Endothelial cell of umbilical vein (primary cell): ENCODE measurements around the gene RIGI. TPM values are rescaled to one million over a fixed set of nuclear protein-coding genes. Genes with fewer than 3 reads are reported as not detected.

Experiments
- BruUV-seq: library from RNA; stranded (reverse); fragments of 400-500 nt; replicated peaks from 2 replicates; lab custom pipeline; 2021; lab: Mats Ljungman, UMichigan
- CTCF ChIA-PET: fragments of 300-600, 350-600 bp; sonication (Branson Sonifier 250); formaldehyde crosslinking; loops from one replicate; lab custom pipeline; 2021; ENCODE audit warnings: antibody characterized with exemption, inconsistent platforms; lab: Charles Lee
- POLR2A ChIA-PET: fragments of 300-600, 350-600 bp; sonication (Branson Sonifier 250); formaldehyde crosslinking; loops from one replicate; lab custom pipeline; 2021; ENCODE audit warnings: antibody characterized with exemption, inconsistent platforms; lab: Charles Lee
- DNase-seq: peaks from one replicate; pipeline ENCODE4 v3.0.0-alpha.2; 2011; ENCODE audit warnings: low read depth, low spot score
- FAIRE-seq: peaks from 2 replicates; lab custom pipeline; 2011; peaks lifted over from hg19 to GRCh38; lab: Jason Lieb, UNC
- H2AFZ ChIP-seq: 2 replicates; pipeline ENCODE4 v1.6.0; 2012; ENCODE audit warnings: low read depth, low read length, control low read depth, inconsistent platforms
- H3K27ac ChIP-seq: 2 replicates; pipeline ENCODE4 v1.5.1; 2011; ENCODE audit warnings: low read depth, mild to moderate bottlenecking, control low read depth, low read length, moderate library complexity; ENCODE audit not compliant: insufficient read depth
- H3K27me3 ChIP-seq, 2 experiments: 2 replicates each; pipeline versions ENCODE4 v1.6.0 to v1.6.1; 2011; ENCODE audit warnings: low read length in 2 of 2, mixed read lengths in 1 of 2; ENCODE audit not compliant: control insufficient read depth in 2 of 2, insufficient read depth in 2 of 2
- H3K36me3 ChIP-seq, 2 experiments: 2 replicates in 1 of 2; 3 replicates in 1 of 2; pipeline ENCODE4 v1.5.1; 2011; ENCODE audit warnings: low read length in 2 of 2, mild to moderate bottlenecking in 1 of 2, moderate library complexity in 1 of 2; ENCODE audit not compliant: control insufficient read depth in 2 of 2, insufficient read depth in 2 of 2; ENCODE audit errors: extremely low read depth in 1 of 2
- H3K4me1 ChIP-seq: 3 replicates; pipeline ENCODE4 v1.5.1; 2011; ENCODE audit warnings: mild to moderate bottlenecking, low read length; ENCODE audit not compliant: control insufficient read depth, insufficient read depth; ENCODE audit errors: extremely low read depth
- H3K4me2 ChIP-seq: 2 replicates; pipeline ENCODE4 v1.6.1; 2011; ENCODE audit warnings: low read length, control low read depth, mixed read lengths; ENCODE audit not compliant: insufficient read depth
- H3K4me3 ChIP-seq, 3 experiments: fragments of 200-600 bp in 1 of 3; sonication (generic), shearing (Covaris generic) in 1 of 3; replicated peaks in 1 of 3; 2 replicates each; pipeline ENCODE4 v1.5.1; 2011 to 2016; ENCODE audit warnings: control low read depth in 3 of 3, low read length in 3 of 3, mild to moderate bottlenecking in 2 of 3, inconsistent platforms in 1 of 3, low read depth in 1 of 3, moderate library complexity in 1 of 3; ENCODE audit not compliant: insufficient read depth in 1 of 3
- H3K79me2 ChIP-seq: 2 replicates; pipeline ENCODE4 v1.6.0; 2012; ENCODE audit warnings: low read length, inconsistent platforms; ENCODE audit not compliant: control insufficient read depth, insufficient read depth
- H3K9ac ChIP-seq: replicated peaks from 2 replicates; pipeline ENCODE3; 2011; ENCODE audit warnings: low read length, control low read depth; ENCODE audit not compliant: insufficient read depth; ENCODE audit errors: extremely low read depth
- H3K9me1 ChIP-seq: replicated peaks from 3 replicates; pipeline ENCODE4 v1.6.0; 2011; ENCODE audit warnings: mild to moderate bottlenecking, low read length; ENCODE audit not compliant: control insufficient read depth, insufficient read depth; ENCODE audit errors: extremely low read depth
- H3K9me3 ChIP-seq: replicated peaks from 2 replicates; pipeline ENCODE4 v1.5.1; 2012; ENCODE audit warnings: low read length, inconsistent platforms; ENCODE audit not compliant: control insufficient read depth, insufficient read depth
- H4K20me1 ChIP-seq: replicated peaks from 2 replicates; pipeline ENCODE3; 2011; ENCODE audit warnings: mild to moderate bottlenecking, low read length; ENCODE audit not compliant: control insufficient read depth, insufficient read depth; ENCODE audit errors: extremely low read depth
- CTCF ChIP-seq, 2 donors: IDR thresholded peaks; 1 replicate in 1 of 2; 2 replicates in 1 of 2; pipeline ENCODE4 v1.5.1; 2011; ENCODE audit warnings: low read length in 2 of 2, mild to moderate bottlenecking in 2 of 2, moderate library complexity in 2 of 2, control low read depth in 1 of 2, inconsistent platforms in 1 of 2, low read depth in 1 of 2; ENCODE audit not compliant: insufficient read depth in 1 of 2; ENCODE audit errors: extremely low read depth in 1 of 2
- GATA2 ChIP-seq: IDR thresholded peaks from 2 replicates; pipeline ENCODE4 v1.7.0; 2011; ENCODE audit warnings: low read depth, mild to moderate bottlenecking, moderate library complexity, mixed read lengths, low read length; ENCODE audit not compliant: insufficient read length, insufficient read depth
- MYC ChIP-seq: IDR thresholded peaks from one replicate; pipeline ENCODE4 v1.6.1; 2011; ENCODE audit warnings: mild to moderate bottlenecking, low read depth, low read length
- dilution Hi-C: fragments of 300-500 bp; cut with MboI; formaldehyde crosslinking; loops from one replicate; pipeline ENCODE4 v1.15.0; 2019; ENCODE audit warnings: low sequenced_read_pairs; ENCODE audit not compliant: extremely low pct_ligation_motif_present
- intact Hi-C: fragments of 100-400 bp; cut with micrococcal nuclease; formaldehyde crosslinking; loops from one replicate; pipeline ENCODE4 v1.10.0; 2022
- polyA plus RNA-seq, 4 experiments: library from polyadenylated mRNA; depleted of rRNA in 3 of 4; stranded (reverse) in 3 of 4; unstranded in 1 of 4; fragments of >200 nt; gene quantifications; 2 replicates each; pipeline versions ENCODE4 v1.2.1 to v1.2.3, GENCODE V29; 2011 to 2012; ENCODE audit warnings: missing spikeins in 1 of 4
- total RNA-seq: library from RNA; stranded (reverse); gene quantifications from 2 replicates; pipeline ENCODE4 v1.2.3, GENCODE V29; 2021

RIGI gene
- total and polyA plus RNA-seq, 2 donors (not counting 3 experiments of a cell fraction or from before 2014, with no cell fraction given): 4.5 to 13.3 TPM

GRCh38 chr9:32526707-32527048 is 682 bp upstream of the RIGI start:
- ChIA-PET POLR2A (interaction anchor here (1.1 to 2.9 kb wide), 5 partner anchors 24 to 498 kb away, joined by 5 to 17 read pairs (median 6); partner anchors contain the start of gene DNAJA1), CTCF (interaction anchor here (0.6 to 4.9 kb wide), 36 partner anchors 9 to 441 kb away, joined by 3 to 172 read pairs (median 6); partner anchors contain the start of genes ACO1, NDUFB6, SMIM27 and TOPORS)
- H3K9me1 ChIP-seq: no peaks in the 10 kb centered on the region
- peak overlapping the region; percentile 94 for H3K4me2 ChIP-seq
- no TSS peak for BruUV-seq
- H3K9ac ChIP-seq: peak overlapping the region; percentile 62
- dilution Hi-C loops: no loop called here
- no peak for FAIRE-seq
- intact Hi-C loops: loop anchor here (1.0 to 2.0 kb wide), 7 partner anchors 24 to 147 kb away; partner anchors contain the start of gene ACO1
- H3K79me2 ChIP-seq: peaks cover 26% of the 10 kb centered on the region
- TF ChIP-seq MYC: no peak
- no peaks in the 10 kb centered on the region for H3K36me3 ChIP-seq
- no peaks in the 10 kb centered on the region for H3K9me3 ChIP-seq
- H3K27ac ChIP-seq: peak overlapping the region; percentile 61
- no peaks in the 10 kb centered on the region for H3K27me3 ChIP-seq
- peaks cover 15% of the 10 kb centered on the region for H3K4me1 ChIP-seq
- peak overlapping the region; percentile 49 to 88 (median 83) for H3K4me3 ChIP-seq
- H2AFZ ChIP-seq: no peak overlapping the region
- no peaks in the 10 kb centered on the region for H4K20me1 ChIP-seq
- no peak for DNase-seq

- H3K4me3 ChIP-seq: peak overlapping the region; percentile 78 to 88 (median 83)
- peaks cover 30% of the 10 kb centered on the region for H3K79me2 ChIP-seq
- ChIA-PET CTCF (interaction anchor here (1.0 to 4.9 kb wide), 28 partner anchors 9 to 499 kb away, joined by 3 to 172 read pairs (median 8); partner anchors contain the start of gene ACO1), POLR2A (interaction anchor here (0.7 to 2.9 kb wide), 8 partner anchors 18 to 499 kb away, joined by 3 to 17 read pairs (median 5); partner anchors contain the start of gene DNAJA1)
- H3K4me1 ChIP-seq: peaks cover 15% of the 10 kb centered on the region
- BruUV-seq: TSS peak; percentile 80
- dilution Hi-C loops: no loop called here
- peak overlapping the region; percentile 62 for H3K9ac ChIP-seq
- no peaks in the 10 kb centered on the region for H3K9me3 ChIP-seq
- no peak for DNase-seq
- H3K27me3 ChIP-seq: no peaks in the 10 kb centered on the region
- no peak for TF ChIP-seq CTCF (IDR thresholded peaks at IDR 0.05; ENCODE audit: extremely low read depth in 1 of 2, insufficient read depth in 1 of 2, low read depth in 1 of 2, low read length in 2 of 2)
- peak; percentile 62 for TF ChIP-seq GATA2
- intact Hi-C loops: loop anchor here (1.0 to 2.0 kb wide), 7 partner anchors 23 to 146 kb away; partner anchors contain the start of gene ACO1
- peak overlapping the region; percentile 85 for H3K4me2 ChIP-seq
- no peak for FAIRE-seq
- H3K27ac ChIP-seq: peak overlapping the region; percentile 59
- no peaks in the 10 kb centered on the region for H3K9me1 ChIP-seq
- H4K20me1 ChIP-seq: no peaks in the 10 kb centered on the region
- H2AFZ ChIP-seq: peak overlapping the region; percentile 73
- H3K36me3 ChIP-seq: no peaks in the 10 kb centered on the region
Observed at GRCh38 chr9:32525709-32526030, 326 bp downstream of the RIGI start.
